GM19025 (cell line): ENCODE results near the gene TASOR2.
A peak's percentile ranks its signal among the peaks of the same experiment; 100 is the strongest.

Experiments used
- ATAC-seq: cut with Tn5 transposase; IDR thresholded peaks from one replicate; pipeline ENCODE4 v1.9.1; 2021; ENCODE audit warnings: mild to moderate bottlenecking, low read depth, moderate library complexity; ENCODE audit not compliant: unreplicated experiment

The TASOR2 gene

GRCh38 chr10:5684318-5684970, at the start of gene TASOR2:
Gene TASOR2, plus strand, starts transcription at chr10:5684838. Its CDS starts 35,805 bp downstream, at chr10:5720643.
- peak; percentile 74 for ATAC-seq

GRCh38 chr10:5634918-5635317, 49.7 kb upstream of the TASOR2 start:
- no peak for ATAC-seq

GRCh38 chr10:5638494-5638893, 46.1 kb upstream of the TASOR2 start:
- no peak for ATAC-seq

- no peak for ATAC-seq
These were observed 45.6 kb upstream of the TASOR2 start for GRCh38 chr10:5639066-5639465.

GRCh38 chr10:5640036-5640435, 44.6 kb upstream of the TASOR2 start:
- ATAC-seq, result no peak

GRCh38 chr10:5640501-5640900, 44.1 kb upstream of the TASOR2 start:
- no peak for ATAC-seq

GRCh38 chr10:5641501-5641900, 43.1 kb upstream of the TASOR2 start:
- ATAC-seq, result no peak

- no peak for ATAC-seq
These were observed 41.1 kb upstream of the TASOR2 start for GRCh38 chr10:5643346-5644067.

GRCh38 chr10:5644930-5645329, 39.7 kb upstream of the TASOR2 start:
- no peak for ATAC-seq

GRCh38 chr10:5645375-5645774, 39.3 kb upstream of the TASOR2 start:
- no peak for ATAC-seq

GRCh38 chr10:5645944-5646617, 38.6 kb upstream of the TASOR2 start:
- ATAC-seq, result no peak

- ATAC-seq, result no peak
These were observed 37.0 kb upstream of the TASOR2 start for GRCh38 chr10:5647507-5648240.

- ATAC-seq, result no peak
These were observed 35.9 kb upstream of the TASOR2 start for GRCh38 chr10:5648494-5649457.

- ATAC-seq, result no peak
These were observed 34.9 kb upstream of the TASOR2 start for GRCh38 chr10:5649746-5650145.

GRCh38 chr10:5650664-5651387, 33.8 kb upstream of the TASOR2 start:
- no peak for ATAC-seq

- no peak for ATAC-seq
These were observed 33.3 kb upstream of the TASOR2 start for GRCh38 chr10:5651388-5651764.

GRCh38 chr10:5652746-5653145, 31.9 kb upstream of the TASOR2 start:
- ATAC-seq, result no peak

- ATAC-seq, result no peak
These were observed 30.4 kb upstream of the TASOR2 start for GRCh38 chr10:5654218-5654755.

- no peak for ATAC-seq
These were observed 29.5 kb upstream of the TASOR2 start for GRCh38 chr10:5655121-5655520.
